Tibial artery (tissue), 4 donors: Measurements from ENCODE around the gene CSMD2.

ENCODE experiments used
- DNase-seq, 2 donors: peaks; one replicate each; pipeline ENCODE4 v3.0.0-alpha.2; 2019
- H3K27ac ChIP-seq, 2 donors: fragments of 200-600 bp; sonication (generic) in 1 of 2; 1 replicate in 1 of 2; 2 replicates in 1 of 2; pipeline ENCODE4 v1.5.1; 2018 to 2019; ENCODE audit warnings: mild to moderate bottlenecking in 1 of 2
- H3K27me3 ChIP-seq, 2 donors: fragments of 200-600 bp; sonication (generic) in 1 of 2; one replicate each; pipeline versions ENCODE4 v1.5.1 to v1.6.0; 2016 to 2019
- H3K36me3 ChIP-seq, 3 donors: fragments of 200-600 bp; sonication (generic) in 2 of 3; one replicate each; pipeline ENCODE4 v1.5.1; 2016 to 2019; ENCODE audit warnings: mild to moderate bottlenecking in 2 of 3
- H3K4me1 ChIP-seq, 4 donors: fragments of 200-600 bp; sonication (generic) in 2 of 4; 1 replicate in 3 of 4; 2 replicates in 1 of 4; pipeline ENCODE4 v1.5.1; 2016 to 2019
- H3K4me3 ChIP-seq, 2 donors: fragments of 200-600 bp; sonication (generic) in 1 of 2; 1 replicate in 1 of 2; 2 replicates in 1 of 2; pipeline ENCODE4 v1.5.1; 2018 to 2019; ENCODE audit warnings: mild to moderate bottlenecking in 2 of 2
- H3K9me3 ChIP-seq, 3 donors: fragments of 200-600 bp; sonication (generic) in 1 of 3; one replicate each; pipeline ENCODE4 v1.5.1; 2016 to 2019
- CTCF ChIP-seq, 2 experiments: fragments of 200-600 bp in 1 of 2; fragments of 450-650 bp in 1 of 2; IDR thresholded peaks; one replicate each; pipeline ENCODE4 v1.5.1; 2017 to 2019; ENCODE audit warnings: antibody characterized with exemption in 2 of 2, mild to moderate bottlenecking in 1 of 2, moderate library complexity in 1 of 2
- intact Hi-C: fragments of 100-400 bp; cut with DNase I; formaldehyde crosslinking; loops from one replicate; pipeline ENCODE4 v1.15.0; 2023; ENCODE audit warnings: low total_unique reads

The CSMD2 gene

DNA sequence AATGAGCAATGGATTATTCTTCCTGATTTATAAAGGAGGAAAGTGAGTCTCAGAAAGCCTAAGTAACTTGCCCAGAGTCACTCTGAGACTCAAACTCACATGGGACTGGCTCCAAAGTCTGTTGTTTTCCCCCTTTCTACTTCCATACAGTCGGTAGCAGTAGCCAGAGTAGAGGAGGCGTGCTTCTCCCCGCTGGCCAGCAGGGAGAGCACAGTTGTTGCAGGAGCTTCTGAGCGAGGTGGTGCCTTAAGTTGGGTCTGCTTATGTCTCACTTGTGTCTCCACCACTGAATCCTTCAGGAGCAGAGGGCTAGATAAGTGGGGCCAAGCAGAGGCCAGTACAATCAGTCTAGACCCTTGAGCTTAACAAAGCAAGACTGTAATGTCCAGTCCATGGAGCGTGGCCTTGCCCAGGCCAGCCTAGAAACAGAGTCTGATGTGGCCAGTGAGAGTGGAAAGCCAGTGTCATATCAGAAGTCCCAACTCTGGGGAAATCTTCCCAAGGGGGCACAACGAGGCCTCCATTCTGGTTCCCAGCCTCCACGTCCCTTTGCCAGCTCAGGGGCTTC is 510.7 kb downstream of the CSMD2 start:
- H3K4me3 ChIP-seq, result no peak overlapping the region
- no peaks in the 10 kb centered on the region for H3K36me3 ChIP-seq
- H3K4me1 ChIP-seq, result no peaks in the 10 kb centered on the region
- no peaks in the 10 kb centered on the region for H3K9me3 ChIP-seq
- H3K27ac ChIP-seq, result no peak overlapping the region
- intact Hi-C loops, result no loop called here
- no peak for DNase-seq
- TF ChIP-seq CTCF (IDR thresholded peaks at IDR 0.05), result peak; percentile 32 to 39
- H3K27me3 ChIP-seq, result no peaks in the 10 kb centered on the region

- no peak overlapping the region for H3K27ac ChIP-seq
- no peak for DNase-seq
- intact Hi-C loops, result no loop called here
Observed at GRCh38 chr1:33653226-33653625, 511.8 kb downstream of the CSMD2 start.

DNA sequence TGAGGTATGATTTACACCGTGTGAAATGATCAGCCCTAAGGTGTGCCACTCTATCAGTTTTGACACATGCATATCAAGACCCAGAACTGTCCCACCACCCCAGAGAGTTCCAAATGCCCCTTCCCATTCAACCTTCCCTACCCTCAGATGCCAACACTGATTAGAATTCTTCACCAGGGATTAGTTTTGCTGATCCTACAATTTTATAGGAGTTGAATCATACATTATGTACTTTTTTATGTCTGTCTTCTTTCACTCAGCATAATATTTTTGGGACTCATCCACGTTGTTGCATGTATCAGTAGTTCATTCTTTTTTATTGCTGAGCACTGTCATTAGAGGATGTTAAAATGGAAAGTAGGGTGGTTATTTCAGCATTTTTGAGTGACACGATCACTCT is 514.3 kb downstream of the CSMD2 start:
- TF ChIP-seq CTCF (IDR thresholded peaks at IDR 0.05), result no peak
- Histone ChIP-seq H3K27me3 (no peaks in the 10 kb centered on the region), H3K4me3 (no peak overlapping the region), H3K4me1 (no peaks in the 10 kb centered on the region), H3K9me3 (no peaks in the 10 kb centered on the region), H3K36me3 (no peaks in the 10 kb centered on the region), H3K27ac (no peak overlapping the region)
- no peak for DNase-seq
- intact Hi-C loops, result no loop called here

More at GRCh38 chr1:33653226-33653625, 511.8 kb downstream of the CSMD2 start:
- TF ChIP-seq CTCF (IDR thresholded peaks at IDR 0.05), result no peak
- Histone ChIP-seq H3K36me3 (no peaks in the 10 kb centered on the region), H3K27me3 (no peaks in the 10 kb centered on the region), H3K4me1 (no peaks in the 10 kb centered on the region), H3K4me3 (no peak overlapping the region), H3K9me3 (no peaks in the 10 kb centered on the region)

DNA sequence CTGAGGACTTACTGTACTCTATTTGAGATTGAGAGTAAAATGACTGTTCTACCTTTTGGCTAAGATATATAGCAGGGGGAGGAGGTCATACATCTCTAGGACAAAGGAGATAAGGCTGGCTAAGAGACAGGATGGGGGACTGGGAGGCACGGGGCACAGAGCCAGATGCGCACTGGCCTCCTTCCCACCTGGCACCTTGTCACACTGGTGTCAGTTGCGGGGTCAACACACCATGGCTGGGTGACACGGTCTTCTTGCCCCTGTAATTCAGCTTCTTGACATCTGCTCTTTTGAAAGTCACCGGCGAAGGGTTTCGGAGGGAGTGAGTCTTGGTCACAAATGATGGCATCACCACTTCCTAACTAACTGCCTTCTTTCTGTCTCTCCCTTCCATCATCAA is 515.3 kb downstream of the CSMD2 start:
- Histone ChIP-seq H3K4me1 (no peaks in the 10 kb centered on the region), H3K4me3 (no peak overlapping the region), H3K27ac (no peak overlapping the region), H3K36me3 (no peaks in the 10 kb centered on the region), H3K27me3 (no peaks in the 10 kb centered on the region), H3K9me3 (no peaks in the 10 kb centered on the region)
- no peak for TF ChIP-seq CTCF (IDR thresholded peaks at IDR 0.05)
- DNase-seq, result no peak
- intact Hi-C loops, result no loop called here

DNA sequence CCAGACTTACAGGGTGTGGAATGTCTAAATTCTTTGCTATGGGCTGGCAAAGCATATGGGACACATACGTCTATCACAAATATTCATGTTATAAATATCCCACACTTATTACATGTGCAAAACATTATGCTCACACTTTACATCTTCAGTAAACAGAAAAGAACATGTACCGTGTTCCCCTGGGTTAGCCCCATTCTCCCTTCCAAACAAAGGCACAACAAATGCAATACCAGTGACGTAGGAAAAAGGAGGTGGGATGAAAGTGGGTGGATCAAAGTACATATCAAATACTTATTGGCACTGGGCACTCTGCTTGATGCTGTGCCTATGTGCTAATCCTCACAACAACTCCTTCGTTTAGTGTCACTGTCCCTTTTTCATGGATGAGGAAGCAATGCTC is 521.8 kb downstream of the CSMD2 start:
- Histone ChIP-seq H3K9me3 (no peaks in the 10 kb centered on the region), H3K4me1 (no peaks in the 10 kb centered on the region), H3K27me3 (peaks cover 0 to 8% of the 10 kb centered on the region in 2 donors), H3K27ac (no peak overlapping the region), H3K4me3 (no peak overlapping the region), H3K36me3 (no peaks in the 10 kb centered on the region)
- DNase-seq, result no peak
- intact Hi-C loops, result no loop called here
- no peak for TF ChIP-seq CTCF (IDR thresholded peaks at IDR 0.05)
